GM23338 (cell line): Measurements from ENCODE around the gene CNOT6. TPM values are rescaled to one million over a fixed set of nuclear protein-coding genes. Genes with fewer than 3 reads are reported as not detected.

Experiments
- ATAC-seq: fragments of 200-7000 bp; cut with Tn5 transposase; 3 replicates; pipeline ENCODE4 v1.9.1; 2020
- DNase-seq: peaks from one replicate; pipeline ENCODE4 v3.0.0-alpha.2; 2015; ENCODE audit warnings: low spot score
- H2AFZ ChIP-seq: fragments of 200-600 bp; sonication (generic); 2 replicates; pipeline ENCODE4 v1.8.0; 2016; ENCODE audit warnings: antibody characterized with exemption, mild to moderate bottlenecking, moderate library complexity
- H3F3A ChIP-seq: fragments of 200-600 bp; sonication (generic); replicated peaks from 2 replicates; pipeline ENCODE4 v1.8.0; 2017; ENCODE audit warnings: antibody characterized with exemption, mixed run types, low read depth
- H3K27ac ChIP-seq: fragments of 200-600 bp; sonication (generic); 2 replicates; pipeline ENCODE4 v1.6.1; 2016; ENCODE audit warnings: low read depth
- H3K27me3 ChIP-seq: fragments of 200-600 bp; sonication (generic); 2 replicates; pipeline ENCODE4 v1.8.0; 2016; ENCODE audit warnings: mild to moderate bottlenecking, mixed run types, moderate library complexity; ENCODE audit not compliant: insufficient read depth
- H3K36me3 ChIP-seq: fragments of 200-600 bp; sonication (generic); 2 replicates; pipeline ENCODE4 v1.8.0; 2016; ENCODE audit warnings: mild to moderate bottlenecking; ENCODE audit not compliant: insufficient read depth
- H3K4me1 ChIP-seq: fragments of 200-600 bp; sonication (generic); 2 replicates; pipeline ENCODE4 v1.8.0; 2016; ENCODE audit warnings: mild to moderate bottlenecking, moderate library complexity; ENCODE audit not compliant: insufficient read depth
- H3K4me2 ChIP-seq: fragments of 200-600 bp; sonication (generic); 2 replicates; pipeline ENCODE4 v1.7.1; 2017; ENCODE audit warnings: mixed run types
- H3K4me3 ChIP-seq: fragments of 200-600 bp; sonication (generic); 2 replicates; pipeline ENCODE4 v1.6.1; 2016; ENCODE audit warnings: mixed run types
- H3K79me2 ChIP-seq: fragments of 200-600 bp; sonication (generic); replicated peaks from 2 replicates; pipeline ENCODE4 v1.8.0; 2017; ENCODE audit warnings: mild to moderate bottlenecking; ENCODE audit not compliant: insufficient read depth
- H3K9me2 ChIP-seq: fragments of 200-600 bp; sonication (generic); 2 replicates; pipeline ENCODE4 v1.8.0; 2017; ENCODE audit not compliant: insufficient read depth
- H4K20me1 ChIP-seq: fragments of 200-600 bp; sonication (generic); replicated peaks from 2 replicates; pipeline ENCODE4 v1.8.0; 2017; ENCODE audit warnings: mild to moderate bottlenecking; ENCODE audit not compliant: insufficient read depth
- H3K27ac Mint-ChIP-seq: 2 replicates; pipeline ENCODE4 v1.8.0; 2020; ENCODE audit warnings: inconsistent platforms, mild to moderate bottlenecking, moderate library complexity, mixed read lengths
- H3K27me3 Mint-ChIP-seq: 3 replicates; pipeline ENCODE4 v1.8.0; 2022; ENCODE audit warnings: low read depth, mild to moderate bottlenecking, moderate library complexity, mixed read lengths, inconsistent platforms; ENCODE audit not compliant: insufficient read depth, poor library complexity
- H3K36me3 Mint-ChIP-seq: 3 replicates; pipeline ENCODE4 v1.8.0; 2021; ENCODE audit warnings: low read depth, mild to moderate bottlenecking, inconsistent platforms, moderate library complexity, mixed read lengths
- H3K4me1 Mint-ChIP-seq: 3 replicates; pipeline ENCODE4 v1.8.0; 2020; ENCODE audit warnings: mild to moderate bottlenecking, inconsistent platforms, mixed read lengths
- H3K4me3 Mint-ChIP-seq: 3 replicates; pipeline ENCODE4 v1.8.0; 2021; ENCODE audit warnings: moderate library complexity, mild to moderate bottlenecking, inconsistent platforms, mixed read lengths
- H3K9me3 Mint-ChIP-seq: 3 replicates; pipeline ENCODE4 v1.8.0; 2020; ENCODE audit warnings: moderate library complexity, mild to moderate bottlenecking, inconsistent platforms, mixed read lengths
- ETS1 ChIP-seq: IDR thresholded peaks from 2 replicates; pipeline ENCODE4 v1.6.1; 2016; ENCODE audit warnings: antibody characterized with exemption
- EZH2phosphoT487 ChIP-seq: fragments of 200-600 bp; sonication (generic); IDR thresholded peaks from one replicate; pipeline ENCODE4 v1.8.1; 2018; ENCODE audit warnings: antibody characterized with exemption; ENCODE audit not compliant: unreplicated experiment
- JUNB ChIP-seq: IDR thresholded peaks from one replicate; pipeline ENCODE4 v1.6.1; 2016; ENCODE audit warnings: antibody characterized with exemption; ENCODE audit not compliant: unreplicated experiment
- REST ChIP-seq: IDR thresholded peaks from one replicate; pipeline ENCODE4 v1.6.1; 2018; ENCODE audit warnings: antibody characterized with exemption; ENCODE audit not compliant: unreplicated experiment
- STAT1 ChIP-seq: IDR thresholded peaks from one replicate; pipeline ENCODE4 v1.6.1; 2016; ENCODE audit warnings: antibody characterized with exemption; ENCODE audit not compliant: unreplicated experiment
- polyA plus RNA-seq: library from polyadenylated mRNA; unstranded; fragments of >200 nt; fragmentation: Nextera tagmentation; extraction: Ambion mirVana; gene quantifications from 2 replicates; pipeline ENCODE4 v1.2.1, GENCODE V29; 2016
- small RNA-seq: library from RNA; depleted of rRNA; stranded (forward); fragments of <200 nt; gene quantifications from one replicate; pipeline ENCODE3, GENCODE V24; 2014; ENCODE audit warnings: low replicate concordance
- total RNA-seq: library from RNA; depleted of rRNA; stranded (reverse); fragments of >200 nt; shearing (Covaris generic); gene quantifications from 2 replicates; pipeline ENCODE4 v1.2.3, GENCODE V29; 2014; rRNA removed

CNOT6 gene
- total and polyA plus RNA-seq, 2 experiments from 2014 or later = 14.6 to 38.7 TPM

GRCh38 chr5:180626661-180627385 is 132.6 kb downstream of the CNOT6 start:
- Mint-ChIP-seq H3K27ac (no peak overlapping the region), H3K9me3 (no peaks in the 10 kb centered on the region; the same call in 2 of the 3 replicates), H3K27me3 (peaks cover 5% of the 10 kb centered on the region), H3K36me3 (no peaks in the 10 kb centered on the region), H3K4me1 (peaks cover 3% of the 10 kb centered on the region; the same call in 1 of the 3 replicates), H3K4me3 (no peak overlapping the region)
- Histone ChIP-seq H3K9me2 (no peaks in the 10 kb centered on the region), H3K27ac (no peak overlapping the region), H3K79me2 (no peaks in the 10 kb centered on the region), H3K36me3 (no peaks in the 10 kb centered on the region), H4K20me1 (no peaks in the 10 kb centered on the region), H2AFZ (no peak overlapping the region), H3F3A (no peaks in the 10 kb centered on the region), H3K4me2 (no peak overlapping the region), H3K27me3 (no peaks in the 10 kb centered on the region), H3K4me1 (no peaks in the 10 kb centered on the region), H3K4me3 (no peak overlapping the region)
- DNase-seq (no peak), ATAC-seq (no peak)
- TF ChIP-seq ETS1 (no peak), REST (no peak)

GRCh38 chr5:180627386-180628120 is 133.4 kb downstream of the CNOT6 start:
- peaks cover 3% of the 10 kb centered on the region for H3K27me3 Mint-ChIP-seq
- no peak overlapping the region for H3K4me2 ChIP-seq
- no peaks in the 10 kb centered on the region for H3K4me1 ChIP-seq
- no peaks in the 10 kb centered on the region for H3K27me3 ChIP-seq
- no peaks in the 10 kb centered on the region for H4K20me1 ChIP-seq
- no peak overlapping the region for H2AFZ ChIP-seq
- no peak overlapping the region for H3K27ac ChIP-seq
- H3F3A ChIP-seq = no peaks in the 10 kb centered on the region
- peaks cover 10% of the 10 kb centered on the region; the same call in 2 of the 3 replicates for H3K4me1 Mint-ChIP-seq
- H3K79me2 ChIP-seq = no peaks in the 10 kb centered on the region
- no peak for TF ChIP-seq STAT1
- TF ChIP-seq EZH2phosphoT487 = no peak
- no peak for TF ChIP-seq JUNB
- H3K36me3 Mint-ChIP-seq = no peaks in the 10 kb centered on the region
- ATAC-seq = no peak
- no peak for DNase-seq
- H3K9me3 Mint-ChIP-seq = no peaks in the 10 kb centered on the region
- H3K27ac Mint-ChIP-seq = no peak overlapping the region
- no peaks in the 10 kb centered on the region for H3K36me3 ChIP-seq
- H3K4me3 ChIP-seq = no peak overlapping the region
- H3K9me2 ChIP-seq = no peaks in the 10 kb centered on the region
- no peak overlapping the region for H3K4me3 Mint-ChIP-seq

Small RNA genes lying within 50 kb of the gene (small RNA-seq; reads per million reads assigned to genes)
- gene RNU6-525P = not detected

Other genes starting within 250 kb of the CNOT6 start
- 27.8 and 37.0 TPM in 2 replicates for gene MAPK9, start 202.3 kb upstream of the CNOT6 start, total RNA-seq
- 13.6 and 16.8 TPM in 2 replicates for gene MAPK9, start 202.3 kb upstream of the CNOT6 start, polyA plus RNA-seq
- gene GFPT2, start 141.0 kb upstream of the CNOT6 start, total RNA-seq = 103 and 120 TPM in 2 replicates
- gene GFPT2, start 141.0 kb upstream of the CNOT6 start, polyA plus RNA-seq = 74.6 and 82.6 TPM in 2 replicates
- not detected in 2 replicates for gene SCGB3A1, start 97.1 kb downstream of the CNOT6 start, total RNA-seq
- not detected in 2 replicates for gene SCGB3A1, start 97.1 kb downstream of the CNOT6 start, polyA plus RNA-seq
- 13.8 and 17.3 TPM in 2 replicates for gene FLT4, start 155.2 kb downstream of the CNOT6 start, total RNA-seq
- gene FLT4, start 155.2 kb downstream of the CNOT6 start, polyA plus RNA-seq = 2.6 and 3.4 TPM in 2 replicates
- not detected in 2 replicates for gene OR2Y1, start 245.7 kb downstream of the CNOT6 start, total RNA-seq
- not detected in 2 replicates for gene OR2Y1, start 245.7 kb downstream of the CNOT6 start, polyA plus RNA-seq